HG03025 (cell line): Measurements from ENCODE around the gene PDHB.

Source experiments
- ATAC-seq: cut with Tn5 transposase; IDR thresholded peaks from one replicate; pipeline ENCODE4 v1.9.1; 2021; ENCODE audit warnings: mild to moderate bottlenecking, moderate library complexity; ENCODE audit not compliant: unreplicated experiment, low FRiP score

The PDHB gene

DNA sequence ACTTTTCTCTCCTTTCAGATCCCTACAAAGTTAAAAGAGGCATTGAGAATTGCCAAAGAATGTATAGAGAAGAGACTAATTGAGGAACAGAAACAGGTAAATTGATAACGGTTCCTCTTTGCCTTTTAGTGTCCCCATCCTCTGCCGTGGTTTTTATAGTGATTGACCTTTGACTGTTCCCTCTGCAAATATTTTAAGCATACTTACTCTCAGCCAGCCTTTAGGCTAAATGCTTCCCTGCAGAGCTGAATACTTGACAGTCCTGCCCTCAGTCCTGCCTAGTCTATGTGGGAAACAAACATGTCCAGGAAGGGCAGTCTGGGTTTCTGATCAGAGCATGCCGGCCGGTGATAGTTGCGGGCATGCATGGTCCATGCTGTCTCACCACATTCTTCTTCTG is 24.7 kb downstream of the PDHB start:
- ATAC-seq, result no peak

DNA sequence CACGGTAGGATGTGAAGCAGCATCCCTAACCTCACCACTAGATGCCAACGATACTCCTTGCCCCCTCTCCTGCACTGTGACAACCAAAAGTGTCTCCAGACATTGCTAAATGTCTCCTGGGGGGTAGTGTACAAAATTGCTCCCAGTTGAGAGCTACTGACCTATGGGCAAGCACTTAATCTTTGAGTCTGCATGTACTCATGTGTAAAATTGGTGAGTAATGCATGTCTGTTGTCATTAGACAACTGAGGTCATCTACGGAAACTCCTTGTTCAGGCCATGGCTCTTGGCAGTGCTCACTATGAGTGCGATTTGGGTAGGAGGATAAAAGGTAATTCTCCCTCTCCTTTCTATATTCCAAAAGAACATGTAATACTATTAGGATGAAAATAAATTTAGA is 29.2 kb downstream of the PDHB start:
- ATAC-seq, result no peak

DNA sequence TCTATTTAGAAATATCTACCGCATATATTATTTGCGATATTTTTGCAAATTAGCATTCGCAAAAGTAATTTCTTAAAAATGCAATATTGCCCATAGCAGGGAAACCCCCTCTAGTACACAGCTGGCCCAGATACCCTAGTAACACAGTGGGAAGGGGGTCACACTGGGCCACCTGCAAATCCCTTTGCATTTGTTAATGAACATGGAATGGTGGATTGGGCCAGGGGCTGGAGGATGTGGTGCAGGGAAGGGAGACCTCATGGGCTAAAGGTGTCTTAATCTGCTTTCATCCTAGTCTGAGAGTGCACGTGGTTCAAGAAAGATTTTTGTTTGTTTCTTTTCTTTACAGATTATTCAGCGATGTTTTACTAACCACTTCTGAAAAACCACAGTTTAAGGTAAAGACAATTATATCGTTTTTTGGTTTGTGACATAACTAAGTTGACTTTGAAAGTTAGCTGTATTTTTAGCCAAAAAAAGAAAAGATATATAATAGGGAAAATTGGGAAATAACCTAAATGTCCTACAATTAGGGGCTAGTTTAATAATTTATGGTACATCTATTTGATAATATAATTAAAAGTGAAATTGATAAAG is 30.0 kb downstream of the PDHB start:
- no peak for ATAC-seq

DNA sequence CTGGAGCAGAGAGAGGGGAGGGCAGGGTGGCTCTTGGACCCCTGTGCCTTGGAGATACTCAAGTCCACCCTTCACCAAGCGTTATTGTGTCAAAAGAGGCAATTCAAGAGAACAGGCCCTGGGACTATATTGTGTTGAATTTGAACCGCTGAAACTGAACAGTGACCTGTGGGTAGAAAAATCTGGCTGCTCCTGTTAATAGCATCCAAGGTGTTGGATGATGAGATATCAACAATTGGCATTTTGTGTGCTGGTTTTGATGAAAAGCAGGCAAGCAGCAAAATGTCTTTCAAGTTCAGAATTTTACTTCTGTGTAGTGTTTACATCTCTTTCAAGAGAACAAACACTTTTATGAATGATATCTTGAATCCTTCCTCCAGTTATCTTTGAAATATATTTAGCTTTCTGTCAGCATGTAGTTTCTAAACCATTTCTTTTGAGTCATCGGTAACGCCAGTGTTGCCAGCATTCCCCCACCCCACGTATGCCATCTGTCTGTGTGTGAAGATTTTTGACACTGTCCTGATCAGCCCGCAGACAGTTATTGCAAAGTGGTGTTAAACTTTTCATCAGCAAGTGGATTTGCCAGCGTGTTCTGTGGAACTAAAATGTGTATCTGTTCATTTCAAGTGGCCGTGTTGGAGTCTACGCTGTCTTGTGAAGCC is 34.8 kb downstream of the PDHB start:
- no peak for ATAC-seq

DNA sequence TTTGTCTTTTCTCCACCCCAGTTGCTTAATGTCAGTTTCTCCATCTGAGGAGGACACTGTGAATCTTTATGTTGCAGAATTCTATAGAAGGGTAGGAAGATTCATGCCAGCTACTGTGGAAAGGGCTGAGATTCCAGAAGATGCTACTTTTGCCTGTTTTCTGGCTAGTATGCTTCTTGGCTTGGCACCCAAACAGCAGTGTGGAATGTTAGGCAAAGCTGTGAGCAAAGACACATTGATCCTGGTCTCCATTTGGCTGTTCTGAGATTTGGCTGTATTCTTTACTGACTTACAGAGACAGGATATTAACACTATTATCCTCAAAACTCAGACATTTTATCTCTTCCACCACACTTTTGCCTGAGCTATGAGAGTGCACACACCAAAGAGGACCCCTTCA is 39.3 kb downstream of the PDHB start:
- no peak for ATAC-seq

DNA sequence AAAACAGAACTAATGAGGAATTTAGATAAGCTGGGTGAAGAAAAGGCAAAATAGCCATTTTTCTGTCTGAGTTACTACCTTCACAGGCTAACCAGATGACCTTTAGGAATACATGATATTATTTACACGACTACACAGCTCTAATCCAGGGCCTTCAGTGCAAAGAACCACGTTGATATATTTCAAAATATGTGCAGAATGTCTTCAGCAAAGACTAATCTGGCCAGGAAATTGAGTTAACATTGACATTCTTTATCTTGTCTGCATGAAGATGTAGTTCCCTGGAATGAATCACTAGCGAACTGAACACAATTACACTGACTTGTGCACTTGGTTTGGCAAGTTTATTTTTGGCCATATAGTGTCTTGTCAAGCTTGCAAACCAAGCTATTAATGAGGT is 41.5 kb downstream of the PDHB start:
- no peak for ATAC-seq

DNA sequence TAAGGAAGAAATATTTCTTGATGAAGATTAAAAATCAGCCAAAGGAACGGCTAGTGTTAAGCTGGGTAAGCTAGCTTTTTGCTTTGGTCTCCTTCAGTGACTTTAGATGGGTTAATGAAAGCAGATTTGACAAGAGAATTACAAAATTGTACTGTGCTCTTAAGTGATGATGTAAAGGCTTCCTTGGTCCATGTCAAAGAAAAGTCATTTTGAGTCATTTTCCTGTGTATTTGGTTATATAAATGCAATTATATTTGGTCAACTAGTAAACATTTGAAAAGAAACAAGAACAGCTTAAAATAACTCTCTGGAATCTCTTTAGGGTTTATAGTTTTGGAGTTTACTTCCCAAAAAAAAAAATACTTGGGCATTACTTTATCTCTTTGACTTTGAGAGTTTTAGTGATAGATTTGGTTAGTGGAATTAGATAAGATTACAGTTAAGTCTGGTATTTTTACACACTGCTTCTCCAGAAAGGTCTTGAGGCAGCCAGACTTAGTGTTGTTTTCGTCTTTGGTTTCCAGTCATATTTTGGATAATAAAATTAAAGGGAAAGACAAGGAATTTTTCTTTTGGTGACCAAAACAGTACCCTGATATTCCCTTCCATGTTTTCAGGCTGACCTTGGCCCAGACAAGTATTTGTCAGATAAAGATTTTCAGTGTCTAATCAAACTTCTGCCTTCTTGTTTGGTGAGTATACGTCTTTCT is 42.3 kb downstream of the PDHB start:
- ATAC-seq, result no peak

DNA sequence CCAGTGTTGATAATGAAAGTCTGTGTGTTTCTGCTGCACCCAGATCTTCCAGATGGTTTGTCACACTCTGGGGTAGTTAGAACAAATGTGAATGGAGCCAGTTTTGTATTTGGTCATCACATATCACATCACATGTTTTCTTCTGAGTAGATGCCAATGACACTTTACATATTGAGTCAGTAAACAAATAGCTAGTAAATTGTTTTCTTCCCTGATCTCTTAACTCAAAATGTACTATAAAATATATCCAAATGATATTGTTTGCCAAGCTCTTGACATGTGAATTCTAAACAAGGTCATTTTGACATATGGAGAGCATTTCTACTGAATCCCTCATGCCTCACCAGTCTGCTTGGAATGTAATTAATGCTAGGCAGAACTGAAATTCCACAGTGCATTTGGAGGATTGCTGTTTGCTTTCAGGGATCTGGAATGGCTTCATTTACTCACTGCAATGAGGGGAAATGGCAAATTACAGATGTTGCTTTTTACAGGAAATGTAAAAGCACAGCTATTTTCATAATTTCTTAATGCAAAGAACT is 45.0 kb downstream of the PDHB start:
- ATAC-seq, result no peak

DNA sequence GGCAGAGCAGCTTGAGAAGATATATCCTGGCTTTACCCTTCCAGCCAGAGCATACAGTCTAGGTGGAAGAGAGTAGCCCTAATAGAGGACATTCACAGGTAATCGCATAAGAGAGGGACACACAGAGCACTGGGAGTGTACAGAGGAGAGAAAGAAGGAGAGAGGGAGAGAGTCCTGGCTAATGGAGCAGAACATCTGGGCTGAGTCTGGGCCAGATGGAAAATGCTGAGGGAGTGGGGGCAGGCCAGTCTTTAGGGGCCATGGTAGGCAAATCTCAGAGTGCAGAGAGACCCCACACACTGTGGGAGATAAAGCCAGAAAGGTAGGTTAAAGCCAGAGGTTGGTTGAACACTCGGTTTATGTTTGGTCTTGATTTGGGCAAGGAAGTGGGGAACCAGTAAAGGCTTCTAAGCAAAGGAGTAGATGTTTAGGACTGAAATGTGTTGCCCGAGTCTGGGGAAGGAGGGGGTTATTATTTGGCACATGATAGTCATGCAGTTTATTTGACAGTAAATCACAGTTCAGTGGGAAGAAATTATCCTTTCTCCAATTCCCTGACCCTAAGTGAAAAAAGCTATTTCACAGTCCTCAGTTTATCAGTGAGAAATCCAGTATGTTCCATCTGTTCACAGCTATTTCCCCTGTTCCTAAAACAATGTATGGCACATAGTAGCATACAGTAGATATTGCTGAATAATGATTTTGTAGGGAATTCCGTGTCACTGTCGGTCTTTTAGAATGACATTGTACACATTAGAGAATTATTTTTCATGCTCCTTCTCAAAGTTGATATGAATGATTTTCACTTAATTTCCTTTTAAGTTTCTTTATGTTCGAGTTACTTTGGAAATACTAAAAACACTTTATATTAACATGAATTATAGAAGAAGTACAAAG is 45.7 kb downstream of the PDHB start:
- no peak for ATAC-seq

DNA sequence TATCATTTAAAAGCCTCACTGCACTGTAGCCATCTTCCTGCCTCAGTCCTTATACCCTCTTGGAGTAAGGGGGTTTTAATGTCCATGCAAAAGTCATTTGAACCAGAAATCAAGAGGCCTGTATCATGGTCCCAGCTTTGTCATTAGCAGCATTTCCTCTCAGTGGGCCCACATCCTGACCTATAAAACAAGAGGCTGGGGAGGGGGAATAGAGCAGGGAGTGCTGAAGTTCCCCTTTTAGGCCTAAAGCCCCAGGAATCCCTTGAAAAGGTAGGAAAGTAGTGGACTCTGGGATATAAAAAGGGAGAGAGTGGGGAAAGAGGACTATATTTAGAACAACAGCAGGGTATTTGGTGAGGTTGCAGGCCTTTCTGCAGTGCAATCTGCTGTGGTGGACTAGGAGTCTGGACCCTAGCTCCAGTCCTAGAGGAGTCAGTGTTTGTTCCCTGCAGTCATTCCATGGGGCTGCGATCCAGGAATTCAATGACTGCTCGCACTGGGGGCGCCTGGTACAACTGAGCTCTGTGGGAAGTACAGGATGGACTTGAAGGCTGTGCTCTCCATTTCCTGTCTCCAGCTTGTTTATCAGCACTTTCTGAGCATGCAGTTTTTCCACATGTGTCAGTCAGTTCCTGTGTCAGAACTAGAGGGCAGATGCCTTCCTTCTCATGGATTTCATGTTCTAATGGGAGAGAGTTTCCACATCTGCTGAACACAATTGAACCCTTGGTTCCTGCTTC is 46.8 kb downstream of the PDHB start:
- no peak for ATAC-seq

DNA sequence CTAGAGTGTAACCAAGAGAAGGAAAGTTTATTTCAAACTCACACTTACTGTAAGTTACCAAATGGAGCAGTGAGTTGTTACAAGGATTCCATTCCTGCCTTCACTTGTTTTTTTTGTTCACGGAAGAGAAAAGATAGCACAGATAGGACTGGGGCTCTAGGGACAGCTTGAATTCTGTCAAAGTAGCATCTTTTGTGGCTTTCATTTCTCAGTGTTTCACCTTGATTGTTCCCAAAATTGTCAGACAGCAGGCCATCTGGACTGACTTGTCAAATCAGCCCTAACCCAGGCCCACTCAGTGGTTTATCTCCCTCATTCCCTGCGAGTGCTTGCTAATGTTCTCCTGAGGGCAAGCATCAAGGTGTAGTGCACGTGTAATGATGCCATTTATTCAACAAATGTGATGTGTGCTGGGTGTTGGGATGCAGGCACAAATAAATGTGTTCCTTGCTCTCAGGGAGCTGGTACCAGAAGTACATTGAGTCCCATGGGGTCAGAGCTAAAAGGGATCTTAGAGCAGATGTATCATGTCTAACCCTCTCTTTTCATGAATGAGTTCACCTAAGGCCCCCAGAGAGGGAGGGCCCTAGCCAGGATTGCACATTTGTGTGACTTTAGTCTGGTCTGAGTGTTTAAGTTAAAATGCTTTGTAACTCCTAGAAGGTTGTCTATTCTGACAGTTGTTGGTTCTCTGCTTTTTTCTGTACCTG is 49.1 kb downstream of the PDHB start:
- no peak for ATAC-seq

DNA sequence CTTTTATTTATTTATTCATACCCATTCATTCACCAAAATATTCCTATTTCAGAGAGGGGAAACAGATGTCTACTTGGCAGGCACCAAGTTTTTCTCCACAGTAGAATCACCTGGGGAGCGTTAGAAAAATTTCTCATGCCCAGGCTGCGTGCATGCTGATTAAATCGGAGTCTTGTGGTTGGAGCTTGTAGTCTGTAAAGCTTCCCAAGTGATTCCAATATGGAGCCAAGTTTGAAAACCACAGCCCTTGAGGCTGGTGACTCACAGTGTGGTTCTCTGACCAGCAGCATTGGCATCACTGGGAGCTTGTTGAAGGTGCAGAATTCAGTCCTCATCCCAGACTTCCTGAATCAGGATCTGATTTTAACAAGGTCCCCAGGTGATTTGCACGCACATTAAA is 49.7 kb downstream of the PDHB start:
- ATAC-seq, result no peak

DNA sequence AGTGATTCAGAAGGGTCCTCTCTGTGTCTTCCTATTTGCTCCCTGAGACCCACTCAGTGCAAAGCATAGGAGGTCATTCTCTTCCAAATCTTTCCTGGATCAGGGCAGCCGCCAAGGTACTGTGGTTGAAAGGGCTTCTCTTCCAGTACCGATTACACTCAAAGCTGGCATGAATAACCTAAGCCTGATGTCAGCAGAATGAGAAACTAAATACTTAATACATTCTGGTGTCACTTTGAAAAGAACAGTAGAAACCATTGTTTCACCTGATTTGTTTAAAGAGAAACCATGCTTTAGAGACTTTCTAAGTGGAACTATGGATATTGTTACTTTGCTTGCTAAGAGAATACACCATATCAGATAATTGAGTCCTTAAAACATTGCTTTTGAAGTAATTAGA is 50.2 kb downstream of the PDHB start:
- ATAC-seq, result no peak

DNA sequence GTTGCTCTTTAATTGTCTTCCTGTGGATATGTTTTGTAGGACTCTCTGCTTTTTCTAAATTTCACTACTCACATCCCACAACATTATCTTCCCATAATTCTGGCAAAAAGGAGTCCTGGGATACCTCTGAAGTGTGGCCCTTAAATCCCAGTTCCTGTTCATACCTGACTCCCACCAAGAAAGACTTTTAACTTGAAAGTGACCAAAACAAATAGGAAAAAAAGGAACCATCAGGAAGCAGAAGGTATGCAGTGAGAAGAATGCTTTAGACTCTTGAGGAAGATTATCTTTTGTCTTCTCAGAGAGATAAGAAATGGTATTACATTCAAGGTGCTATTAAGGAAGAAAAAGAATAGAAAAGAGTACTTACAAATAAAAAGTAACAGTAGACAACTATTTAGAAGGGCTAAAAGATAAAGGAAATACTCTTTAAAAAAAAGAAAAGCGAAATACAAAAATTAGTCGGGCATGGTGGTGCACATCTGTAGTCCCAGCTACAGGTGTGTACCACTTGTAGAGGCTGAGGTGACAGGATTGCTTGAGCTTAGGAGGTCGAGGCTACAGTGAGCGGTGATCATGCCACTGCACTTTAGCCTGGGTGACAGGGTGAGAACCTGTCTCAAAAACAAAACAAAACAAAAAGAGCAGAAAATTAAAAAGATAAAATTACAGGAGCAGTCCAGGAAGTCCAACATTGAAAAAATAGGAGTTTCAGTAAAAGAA is 54.1 kb downstream of the PDHB start:
- ATAC-seq, result no peak

DNA sequence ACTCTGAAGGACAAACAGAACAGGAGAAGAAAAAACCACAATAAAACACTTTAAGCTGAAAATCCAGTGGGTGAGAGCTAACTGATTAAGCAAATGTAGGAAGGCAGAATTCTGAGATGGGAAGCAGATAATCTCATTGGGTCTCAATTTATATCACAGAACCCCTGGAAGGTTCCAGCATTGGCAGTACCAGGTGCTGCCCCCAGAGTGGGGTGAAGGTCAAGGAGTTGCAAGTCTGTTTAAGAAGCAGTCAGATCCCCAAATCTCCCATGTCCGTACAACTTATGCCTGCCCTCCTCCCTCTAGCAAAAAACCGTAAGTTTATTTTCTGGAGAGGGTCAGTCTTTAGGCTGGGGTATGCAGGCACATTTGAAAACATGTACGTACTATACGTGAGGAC is 55.9 kb downstream of the PDHB start:
- ATAC-seq, result no peak
